SU-DHL-6 (cell line): ENCODE results near the gene KIF18B.

ENCODE experiments used
- CTCF ChIP-seq: fragments of 200-600 bp; sonication (generic); IDR thresholded peaks from one replicate; pipeline ENCODE4 v1.5.1; 2017; ENCODE audit warnings: antibody characterized with exemption, mild to moderate bottlenecking, low read length, moderate library complexity; ENCODE audit not compliant: insufficient read depth, poor library complexity, severe bottlenecking
- EZH2phosphoT487 ChIP-seq: fragments of 200-600 bp; sonication (generic), shearing (Covaris generic); conservative IDR thresholded peaks from 2 replicates; pipeline ENCODE4 v1.6.1; 2018; ENCODE audit warnings: mild to moderate bottlenecking, antibody characterized with exemption, low read length, moderate library complexity, mixed read lengths

DNA sequence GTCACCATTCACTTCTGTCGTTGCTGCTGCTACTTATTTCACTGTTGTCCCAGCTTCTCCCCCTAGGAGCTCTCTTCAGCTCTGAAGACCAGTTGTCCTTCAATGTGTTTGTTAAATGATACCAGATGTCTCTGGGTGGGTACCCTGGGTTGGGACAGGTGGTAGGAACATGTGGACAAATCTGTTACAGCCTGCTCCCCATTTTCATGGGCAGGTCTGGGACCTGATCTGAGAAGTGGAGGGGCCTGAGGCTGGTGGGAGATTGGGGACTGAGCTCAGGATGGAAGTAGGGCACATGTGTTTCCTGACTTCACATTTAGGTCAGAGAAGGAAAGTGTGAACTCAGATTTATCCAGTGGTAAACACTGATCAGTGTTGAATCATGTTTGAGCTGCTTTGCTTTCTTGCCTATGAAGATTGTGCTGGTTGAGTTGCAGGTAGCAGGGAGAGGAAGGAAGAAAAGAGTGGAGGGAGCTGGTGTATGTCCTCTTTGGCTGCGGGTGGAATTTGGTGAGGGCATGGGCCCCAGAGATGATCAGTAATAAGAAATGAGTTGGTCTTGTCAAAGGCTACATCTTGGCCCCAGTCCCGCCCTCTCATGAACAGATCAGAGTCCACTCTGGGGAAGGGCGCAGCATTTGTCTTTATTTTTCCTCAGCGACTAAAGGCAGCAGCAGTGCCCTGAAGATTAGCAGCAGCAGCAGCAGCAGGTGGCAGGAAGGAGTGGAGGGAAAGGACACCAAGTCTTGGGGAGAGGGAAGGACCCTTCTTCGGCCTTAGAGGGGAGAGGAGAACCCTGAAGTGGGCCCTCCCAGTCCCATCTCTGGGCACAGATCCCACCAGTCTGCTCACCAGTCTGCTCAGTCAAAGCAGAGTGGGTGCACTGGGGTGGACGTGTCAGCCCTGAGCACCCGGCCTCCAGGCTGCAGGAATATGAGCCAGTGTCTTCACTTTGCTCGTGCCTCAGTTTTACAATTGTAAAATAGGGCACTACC, 42.3 kb downstream of the KIF18B start:
- TF ChIP-seq CTCF = no peak
- no peak for TF ChIP-seq EZH2phosphoT487
